ENCODE data around the gene PITX3. TPM values are rescaled to one million over a fixed set of nuclear protein-coding genes. Genes with fewer than 3 reads are reported as not detected.

Gene PITX3
- polyA plus RNA-seq, 1 of the 3 experiments (the other 2 are of a cell fraction) = not detected

DNA sequence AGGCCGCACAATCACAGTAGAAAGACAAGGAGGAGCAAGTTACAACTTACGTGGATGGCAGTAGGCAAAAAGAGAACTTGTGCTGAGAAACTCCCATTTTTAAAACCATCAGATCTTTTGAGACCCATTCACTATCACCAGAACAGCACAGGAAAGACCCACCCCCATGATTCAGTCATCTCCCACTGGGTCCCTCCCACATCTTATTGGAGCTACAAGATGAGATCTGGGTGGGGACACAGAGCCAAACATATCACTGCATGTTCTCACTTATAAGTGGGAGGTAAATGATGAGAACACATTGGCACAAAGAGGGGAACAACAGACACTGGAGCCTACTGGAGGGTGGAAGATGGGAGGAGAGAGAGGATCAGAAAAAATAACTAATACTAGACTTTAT lies 56.7 kb downstream of the PITX3 start:
- Histone ChIP-seq H3K9me2 (no peaks in the 10 kb centered on the region), H3K4me3 (ENCODE audit: low read depth in 2 of 2, low read length in 1 of 2) (no peak overlapping the region), H2AFZ (ENCODE audit: low read depth) (no peak overlapping the region), H3K9me3 (no peaks in the 10 kb centered on the region), H3K79me2 (ENCODE audit: insufficient read depth) (no peaks in the 10 kb centered on the region), H4K20me1 (ENCODE audit: insufficient read depth) (no peaks in the 10 kb centered on the region), H3K9ac (no peak overlapping the region), H3K27ac (ENCODE audit: low read depth in 2 of 2, low read length in 1 of 2) (no peak overlapping the region), H3K4me2 (no peak overlapping the region), H3K36me3 (replicated peaks in 1 of 2; ENCODE audit: control insufficient read depth in 1 of 2, insufficient read depth in 2 of 2, low read length in 1 of 2) (no peaks in the 10 kb centered on the region), H3K4me1 (ENCODE audit: control insufficient read depth in 1 of 2, insufficient read depth in 2 of 2, low read depth in 1 of 2, low read length in 1 of 2) (no peaks in the 10 kb centered on the region; a peak in 1 of 4 replicates), H3F3A (replicated peaks; ENCODE audit: insufficient read depth) (no peaks in the 10 kb centered on the region), H3K27me3 (ENCODE audit: insufficient read depth) (no peaks in the 10 kb centered on the region)
- 41% methylated on average over 2 of the region's 2 CpGs for WGBS (ENCODE audit: low lambda C conversion rate)
- ChIA-PET CTCF (interaction anchor here (0.6 to 2.1 kb wide), 2 partner anchors 15 to 167 kb away, joined by 3 to 6 read pairs; no protein-coding TSS in a partner anchor), POLR2A (no interaction called here)
- no peak for DNase-seq
- TF ChIP-seq, protein P1, sequence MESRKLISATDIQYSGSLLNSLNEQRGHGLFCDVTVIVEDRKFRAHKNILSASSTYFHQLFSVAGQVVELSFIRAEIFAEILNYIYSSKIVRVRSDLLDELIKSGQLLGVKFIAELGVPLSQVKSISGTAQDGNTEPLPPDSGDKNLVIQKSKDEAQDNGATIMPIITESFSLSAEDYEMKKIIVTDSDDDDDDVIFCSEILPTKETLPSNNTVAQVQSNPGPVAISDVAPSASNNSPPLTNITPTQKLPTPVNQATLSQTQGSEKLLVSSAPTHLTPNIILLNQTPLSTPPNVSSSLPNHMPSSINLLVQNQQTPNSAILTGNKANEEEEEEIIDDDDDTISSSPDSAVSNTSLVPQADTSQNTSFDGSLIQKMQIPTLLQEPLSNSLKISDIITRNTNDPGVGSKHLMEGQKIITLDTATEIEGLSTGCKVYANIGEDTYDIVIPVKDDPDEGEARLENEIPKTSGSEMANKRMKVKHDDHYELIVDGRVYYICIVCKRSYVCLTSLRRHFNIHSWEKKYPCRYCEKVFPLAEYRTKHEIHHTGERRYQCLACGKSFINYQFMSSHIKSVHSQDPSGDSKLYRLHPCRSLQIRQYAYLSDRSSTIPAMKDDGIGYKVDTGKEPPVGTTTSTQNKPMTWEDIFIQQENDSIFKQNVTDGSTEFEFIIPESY (IDR thresholded peaks at IDR 0.05; ENCODE audit: borderline replicate concordance, low read depth) = no peak
- TF ChIP-seq, protein P2, sequence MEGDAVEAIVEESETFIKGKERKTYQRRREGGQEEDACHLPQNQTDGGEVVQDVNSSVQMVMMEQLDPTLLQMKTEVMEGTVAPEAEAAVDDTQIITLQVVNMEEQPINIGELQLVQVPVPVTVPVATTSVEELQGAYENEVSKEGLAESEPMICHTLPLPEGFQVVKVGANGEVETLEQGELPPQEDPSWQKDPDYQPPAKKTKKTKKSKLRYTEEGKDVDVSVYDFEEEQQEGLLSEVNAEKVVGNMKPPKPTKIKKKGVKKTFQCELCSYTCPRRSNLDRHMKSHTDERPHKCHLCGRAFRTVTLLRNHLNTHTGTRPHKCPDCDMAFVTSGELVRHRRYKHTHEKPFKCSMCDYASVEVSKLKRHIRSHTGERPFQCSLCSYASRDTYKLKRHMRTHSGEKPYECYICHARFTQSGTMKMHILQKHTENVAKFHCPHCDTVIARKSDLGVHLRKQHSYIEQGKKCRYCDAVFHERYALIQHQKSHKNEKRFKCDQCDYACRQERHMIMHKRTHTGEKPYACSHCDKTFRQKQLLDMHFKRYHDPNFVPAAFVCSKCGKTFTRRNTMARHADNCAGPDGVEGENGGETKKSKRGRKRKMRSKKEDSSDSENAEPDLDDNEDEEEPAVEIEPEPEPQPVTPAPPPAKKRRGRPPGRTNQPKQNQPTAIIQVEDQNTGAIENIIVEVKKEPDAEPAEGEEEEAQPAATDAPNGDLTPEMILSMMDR (IDR thresholded peaks at IDR 0.05) = no peak

Other genes starting within 250 kb of the PITX3 start
- 12.1 and 16.8 TPM in 2 replicates for gene ARMH3, start 185.3 kb downstream of the PITX3 start, polyA plus RNA-seq (2012; rRNA removed)
- gene HPS6, start 176.2 kb downstream of the PITX3 start, polyA plus RNA-seq (2012; rRNA removed) = 7.3 and 7.8 TPM in 2 replicates
- 85.9 and 113 TPM in 2 replicates for gene LDB1, start 121.1 kb downstream of the PITX3 start, polyA plus RNA-seq (2012; rRNA removed)
- 22.6 and 23.1 TPM in 2 replicates for gene PPRC1, start 108.5 kb downstream of the PITX3 start, polyA plus RNA-seq (2012; rRNA removed)
- 71.8 and 94.6 TPM in 2 replicates for gene NOLC1, start 89.1 kb downstream of the PITX3 start, polyA plus RNA-seq (2012; rRNA removed)
- 0.25 and 0.29 TPM in 2 replicates for gene ELOVL3, start 15.2 kb downstream of the PITX3 start, polyA plus RNA-seq (2012; rRNA removed)
- 11.4 and 12.3 TPM in 2 replicates for gene GBF1, start 4.0 kb upstream of the PITX3 start, polyA plus RNA-seq (2012; rRNA removed)
- 20.6 and 26.6 TPM in 2 replicates for gene NFKB2, start 154.2 kb upstream of the PITX3 start, polyA plus RNA-seq (2012; rRNA removed)
- gene PSD, start 177.3 kb upstream of the PITX3 start, polyA plus RNA-seq (2012; rRNA removed) = 0.97 and 0.99 TPM in 2 replicates
- gene FBXL15, start 179.3 kb upstream of the PITX3 start, polyA plus RNA-seq (2012; rRNA removed) = 11.7 and 17.2 TPM in 2 replicates
- gene CUEDC2, start 191.1 kb upstream of the PITX3 start, polyA plus RNA-seq (2012; rRNA removed) = 130 and 162 TPM in 2 replicates
- gene C10orf95, start 210.0 kb upstream of the PITX3 start, polyA plus RNA-seq (2012; rRNA removed) = 0.05 and 0.07 TPM in 2 replicates

Data from SK-N-SH (cell line).